HG03095 (cell line): ENCODE results near the gene CPA4.

Experiments
- ATAC-seq: cut with Tn5 transposase; IDR thresholded peaks from one replicate; pipeline ENCODE4 v1.9.1; 2021; ENCODE audit warnings: moderate library complexity; ENCODE audit not compliant: unreplicated experiment

CPA4 gene

DNA sequence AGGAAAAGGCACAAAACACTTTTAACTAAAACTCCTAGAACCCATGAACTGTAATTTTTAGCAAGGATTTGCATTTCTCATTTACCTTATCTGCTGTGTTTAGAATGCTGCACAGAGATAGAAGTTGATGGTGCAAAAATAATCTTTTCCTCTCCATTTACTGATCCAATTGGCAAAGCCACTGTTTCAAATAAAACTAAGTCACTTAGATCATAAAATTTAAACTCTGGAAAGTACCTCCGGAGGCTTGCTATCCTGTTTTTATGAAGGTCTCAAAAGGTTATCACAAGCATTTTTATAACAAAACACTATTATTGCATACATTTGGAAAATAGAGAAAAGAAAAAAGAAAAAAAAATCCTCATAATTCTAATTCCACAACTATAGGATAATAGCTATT lies 18.7 kb upstream of the CPA4 start:
- ATAC-seq, result no peak

DNA sequence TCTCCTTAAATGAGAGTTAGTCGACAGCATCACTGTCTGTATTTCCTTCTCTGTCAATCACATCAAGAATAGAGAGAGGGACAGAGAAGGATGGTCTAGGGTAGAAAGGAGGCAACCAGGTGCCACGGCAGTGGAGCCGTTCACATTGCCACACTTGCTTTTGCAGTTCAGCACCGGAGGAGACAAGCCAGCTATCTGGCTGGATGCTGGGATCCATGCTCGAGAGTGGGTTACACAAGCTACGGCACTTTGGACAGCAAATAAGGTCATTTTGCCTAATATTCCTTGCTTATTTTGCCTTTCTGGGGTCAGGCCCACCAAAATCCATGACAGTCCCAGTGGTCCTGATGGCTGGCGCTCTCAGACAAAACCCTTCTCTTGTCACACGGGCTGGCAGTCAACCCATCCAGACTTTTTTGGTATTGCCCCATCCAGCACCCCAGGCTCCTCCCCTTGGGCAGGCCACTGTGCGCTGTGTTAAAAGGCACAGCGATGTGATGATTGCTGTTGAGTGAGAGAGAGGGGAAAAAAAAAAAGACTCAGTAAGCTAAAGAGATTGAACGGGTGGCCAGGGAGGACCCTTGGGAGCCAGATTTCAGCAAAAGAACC lies 17.9 kb upstream of the CPA4 start:
- ATAC-seq, result no peak

DNA sequence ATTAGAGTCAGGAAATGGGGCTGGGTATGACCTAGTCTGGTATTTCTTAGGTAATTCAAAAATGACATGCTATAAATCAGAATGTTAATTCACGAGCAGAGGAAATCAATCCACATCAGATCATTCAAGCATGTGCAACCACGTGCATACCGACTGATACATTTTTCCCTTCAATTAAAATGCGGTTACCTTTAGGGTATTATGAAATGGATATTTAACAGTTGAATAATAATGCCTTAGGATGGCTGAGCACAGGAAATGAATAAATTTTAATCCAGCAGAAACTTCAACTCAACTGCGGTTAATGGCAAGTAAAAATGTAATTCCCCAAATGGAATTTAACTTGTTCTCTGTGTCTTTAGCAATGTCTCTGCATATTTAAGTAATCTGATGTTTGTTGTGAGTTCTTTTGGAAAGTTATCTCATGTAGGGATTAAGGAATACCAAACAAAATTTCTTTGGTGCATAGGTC lies 17.1 kb upstream of the CPA4 start:
- no peak for ATAC-seq

DNA sequence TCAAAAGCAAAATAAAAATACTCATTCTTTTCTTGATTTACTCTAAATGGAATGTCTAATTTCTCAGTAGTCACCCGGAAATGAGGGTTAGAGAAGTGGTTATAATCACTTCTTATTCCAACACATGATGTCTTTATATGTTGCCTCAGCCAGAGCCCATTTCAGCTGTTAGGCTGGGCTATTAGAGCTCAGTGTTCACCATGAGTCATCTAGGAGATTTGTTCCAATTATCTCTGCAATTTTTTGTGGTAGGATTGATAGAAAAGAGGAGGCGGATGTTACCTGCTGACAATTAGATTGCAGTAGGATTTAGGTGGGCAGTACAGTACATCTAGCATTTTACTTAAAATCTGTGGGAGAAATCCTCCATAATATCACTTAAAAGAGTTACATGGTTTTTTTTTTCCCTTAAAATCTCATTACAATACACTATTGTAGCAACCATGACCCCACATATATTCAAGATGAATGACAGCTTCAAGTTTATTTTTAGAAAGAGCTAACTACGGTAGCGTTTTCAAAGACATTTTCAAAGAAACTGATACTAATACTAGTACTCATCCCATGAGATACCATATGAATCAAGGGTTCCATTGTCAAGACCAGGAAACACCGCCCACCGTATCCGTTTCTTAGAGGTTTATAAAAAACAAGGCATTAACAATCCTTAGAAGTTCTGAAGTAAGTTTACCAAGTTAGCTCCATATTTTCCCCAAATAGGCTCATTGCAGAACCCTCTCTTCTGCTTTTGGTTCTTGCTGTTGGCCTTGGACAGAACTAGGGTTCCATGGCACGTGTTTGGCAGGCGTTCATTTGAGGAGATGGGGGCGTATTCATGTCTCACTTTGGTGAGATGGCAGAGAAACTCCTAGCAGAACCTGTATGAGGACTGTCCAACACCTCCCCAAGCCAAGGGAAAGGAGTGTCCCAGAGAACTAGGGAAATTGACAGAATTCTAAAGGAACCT lies 15.9 kb upstream of the CPA4 start:
- ATAC-seq, result no peak

DNA sequence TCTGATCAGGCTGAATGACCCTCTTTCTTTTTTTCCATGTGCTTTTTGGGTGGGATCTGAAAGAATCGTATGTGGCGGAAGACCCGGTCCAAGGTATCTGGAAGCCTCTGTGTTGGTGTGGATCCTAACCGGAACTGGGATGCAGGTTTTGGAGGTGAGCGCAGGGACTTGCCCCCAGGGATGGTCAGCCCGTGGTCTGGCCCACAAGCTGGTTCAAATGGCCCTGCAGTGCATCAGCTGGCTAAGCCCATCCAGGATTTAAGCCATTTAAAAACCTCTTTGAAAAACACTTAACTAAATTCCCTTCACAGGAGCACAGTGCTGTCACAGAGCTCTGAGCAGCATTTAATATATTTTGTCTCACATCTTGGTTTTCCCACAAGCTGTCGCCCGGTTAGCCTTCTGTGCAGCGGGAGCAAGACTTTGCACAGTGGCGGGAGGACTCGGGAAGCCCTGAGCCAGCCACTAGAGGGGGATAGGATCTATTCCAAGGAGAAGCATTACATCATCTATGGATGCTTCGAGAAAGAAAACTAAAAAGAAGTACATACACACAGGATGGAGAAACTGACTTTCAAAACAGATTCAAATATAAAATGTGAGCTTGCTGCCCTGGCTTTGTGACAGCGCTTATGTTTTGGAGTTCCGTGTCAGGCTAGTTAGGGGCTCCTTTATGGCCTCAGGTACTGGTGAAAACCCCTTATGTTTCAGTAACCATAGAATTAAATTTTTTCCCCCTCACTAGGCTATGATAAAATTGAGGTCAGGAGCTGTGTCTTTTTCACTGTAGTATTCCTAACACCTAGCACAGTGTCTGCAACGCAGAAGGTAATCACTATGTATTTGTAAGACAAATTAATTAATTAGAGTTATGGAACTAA lies 15.0 kb upstream of the CPA4 start:
- ATAC-seq, result no peak

DNA sequence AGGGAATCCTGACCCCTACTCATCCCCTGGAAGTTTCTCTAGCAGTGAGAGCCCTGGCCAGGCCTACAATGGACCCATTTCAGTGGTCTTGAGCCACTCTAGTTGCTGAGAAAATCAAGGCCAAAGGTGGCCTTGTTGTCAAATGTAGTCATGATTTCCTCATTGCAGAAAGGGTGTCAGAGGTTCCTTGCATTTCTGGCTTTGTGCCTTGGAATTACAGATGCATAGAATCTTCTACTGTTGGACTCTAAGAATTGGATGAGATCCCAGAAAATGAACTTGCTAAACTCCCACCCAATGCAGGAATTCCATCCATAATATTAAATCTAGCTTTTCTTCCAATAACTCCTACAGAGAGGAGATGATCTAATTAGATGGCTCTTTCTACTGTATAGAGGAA lies 14.1 kb upstream of the CPA4 start:
- no peak for ATAC-seq

DNA sequence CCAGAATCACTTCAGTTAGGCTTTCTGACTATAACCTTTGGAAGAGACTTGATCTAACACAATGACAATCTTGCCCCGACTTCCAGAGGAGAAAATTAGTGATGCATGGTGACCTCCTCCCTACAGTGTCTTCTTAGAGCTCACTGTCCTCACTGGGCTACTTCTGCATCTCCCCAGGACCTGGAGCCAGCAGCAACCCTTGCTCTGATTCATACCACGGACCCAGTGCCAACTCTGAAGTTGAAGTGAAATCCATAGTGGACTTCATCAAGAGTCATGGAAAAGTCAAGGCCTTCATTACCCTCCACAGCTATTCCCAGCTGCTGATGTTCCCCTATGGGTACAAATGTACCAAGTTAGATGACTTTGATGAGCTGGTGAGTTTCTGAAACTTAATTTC lies 13.7 kb upstream of the CPA4 start:
- no peak for ATAC-seq

DNA sequence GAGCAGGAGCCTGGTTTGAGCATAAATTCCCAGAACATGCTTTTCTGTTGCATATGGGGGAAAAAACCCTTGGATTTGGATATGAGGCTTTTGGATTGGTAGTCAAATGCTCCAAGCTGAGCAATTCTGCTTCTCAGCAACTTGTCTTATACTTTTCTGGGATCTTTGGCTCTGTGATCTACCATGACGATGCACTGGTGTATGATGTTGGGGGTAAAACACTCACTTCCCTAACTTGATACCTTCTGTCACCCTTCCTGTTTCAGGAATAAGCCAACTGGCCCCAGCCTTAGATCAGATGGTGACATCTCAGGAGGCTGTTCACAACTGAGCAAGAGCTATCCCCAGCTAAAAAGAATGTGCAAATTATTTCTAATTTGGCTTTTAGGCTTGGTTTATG lies 13.1 kb upstream of the CPA4 start:
- no peak for ATAC-seq

DNA sequence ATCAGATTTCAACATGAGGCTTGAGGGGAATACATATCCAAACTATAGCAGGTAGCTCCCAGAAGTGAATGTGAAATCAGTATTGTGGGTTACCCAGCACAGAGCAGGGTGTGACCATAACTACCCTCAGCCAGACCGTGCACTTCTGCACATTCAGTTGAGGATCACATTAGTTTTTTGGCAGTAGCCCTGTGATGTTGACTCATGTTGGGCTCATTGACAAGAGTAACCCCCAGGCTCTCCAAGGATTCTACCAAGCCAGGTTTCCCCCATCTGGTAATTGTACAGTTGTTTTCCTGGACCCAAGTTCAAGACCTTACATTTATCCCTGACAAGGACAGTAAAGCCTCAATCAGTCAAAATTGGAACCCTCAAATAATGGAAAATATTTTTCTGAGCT lies 11.7 kb upstream of the CPA4 start:
- no peak for ATAC-seq

DNA sequence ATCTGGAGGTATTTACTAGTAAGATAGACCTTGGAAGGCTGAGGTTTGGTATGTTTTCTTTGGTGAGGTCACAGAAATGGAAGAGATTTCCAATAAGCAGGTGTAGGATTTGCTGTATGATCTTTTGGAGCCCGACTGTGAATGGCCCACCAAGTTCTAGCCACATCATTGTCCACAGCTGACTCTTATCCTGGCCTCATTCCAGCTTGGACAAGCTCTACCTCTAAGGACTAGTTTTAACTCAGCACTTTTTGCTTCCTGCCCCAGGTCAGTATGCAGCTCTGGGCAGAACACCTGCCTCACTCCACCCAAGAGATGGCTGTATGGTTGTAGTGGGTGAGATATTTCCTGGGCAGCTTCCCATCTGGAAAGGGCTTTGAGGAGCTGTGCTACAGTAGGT lies 6.1 kb upstream of the CPA4 start:
- no peak for ATAC-seq

DNA sequence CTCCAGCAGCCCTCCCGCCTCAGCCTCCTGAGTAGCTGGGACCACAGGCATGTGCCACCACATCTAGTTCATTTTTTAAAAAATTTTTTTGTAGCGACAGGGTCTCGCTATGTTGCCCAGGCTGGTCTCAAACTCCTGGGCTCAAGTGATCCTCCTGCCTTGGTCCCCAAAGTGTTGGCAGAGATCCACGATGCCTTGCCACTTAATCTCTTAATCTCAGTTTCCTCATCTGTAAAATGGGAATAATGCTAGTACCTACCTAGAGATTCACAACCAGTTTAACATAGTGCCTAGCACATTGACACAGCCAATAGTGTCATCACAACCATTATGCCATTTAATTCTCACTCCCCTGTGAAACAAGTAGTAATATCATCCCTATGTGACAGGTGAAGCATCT lies 4.8 kb upstream of the CPA4 start:
- ATAC-seq, result no peak

DNA sequence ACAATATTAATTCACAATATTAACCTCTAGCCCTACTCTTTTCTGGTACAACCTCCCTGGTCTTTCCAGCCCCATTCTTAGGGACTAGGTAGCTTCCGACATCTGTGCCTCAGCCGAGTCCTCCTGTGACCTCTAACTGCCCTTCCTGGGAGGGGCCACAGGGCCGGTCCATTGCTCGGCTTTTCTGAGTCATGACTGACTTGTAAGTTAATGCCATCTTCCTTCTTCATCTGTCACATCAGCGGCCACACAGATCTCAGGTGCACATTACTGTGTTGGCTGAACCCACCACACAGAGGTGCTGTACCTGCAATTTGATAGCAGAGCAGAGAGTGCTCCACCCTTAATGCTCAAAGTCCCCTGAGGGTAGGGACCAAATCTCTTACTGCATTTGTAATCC lies 4.1 kb upstream of the CPA4 start:
- ATAC-seq, result no peak

DNA sequence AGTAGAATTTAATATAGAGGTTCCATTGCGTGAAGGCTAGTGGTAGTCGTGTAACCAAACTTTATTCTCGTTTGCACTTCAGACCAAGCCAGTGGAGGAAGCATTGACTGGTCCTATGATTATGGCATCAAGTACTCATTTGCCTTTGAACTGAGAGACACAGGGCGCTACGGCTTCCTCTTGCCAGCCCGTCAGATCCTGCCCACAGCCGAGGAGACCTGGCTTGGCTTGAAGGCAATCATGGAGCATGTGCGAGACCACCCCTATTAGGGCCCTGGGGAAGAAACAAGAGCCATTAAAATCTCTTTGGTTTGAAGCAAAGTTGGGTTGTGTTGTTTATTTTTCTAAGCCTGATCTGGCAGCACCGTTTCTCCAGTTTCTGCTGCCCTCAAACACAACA lies 3.5 kb upstream of the CPA4 start:
- ATAC-seq, result no peak

DNA sequence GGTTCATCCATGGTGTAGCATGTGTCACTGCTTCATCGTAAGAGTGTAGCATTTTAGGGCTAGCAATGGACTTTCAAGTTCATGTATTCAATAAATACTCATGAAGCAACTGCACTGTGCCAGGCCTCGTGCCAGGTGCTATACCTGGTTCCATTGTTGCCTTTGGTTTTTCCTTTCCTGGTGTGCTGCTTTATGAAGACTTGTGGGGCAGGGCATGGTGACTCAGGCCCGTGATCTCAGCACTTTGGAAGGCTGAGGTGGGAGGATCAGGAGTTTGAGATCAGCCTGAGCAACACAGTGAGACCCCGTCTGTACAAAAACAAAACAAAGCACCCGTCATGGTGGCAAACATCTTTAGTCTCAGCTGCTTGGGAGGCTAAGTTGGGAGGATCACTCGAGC lies 2.2 kb upstream of the CPA4 start:
- ATAC-seq, result no peak

DNA sequence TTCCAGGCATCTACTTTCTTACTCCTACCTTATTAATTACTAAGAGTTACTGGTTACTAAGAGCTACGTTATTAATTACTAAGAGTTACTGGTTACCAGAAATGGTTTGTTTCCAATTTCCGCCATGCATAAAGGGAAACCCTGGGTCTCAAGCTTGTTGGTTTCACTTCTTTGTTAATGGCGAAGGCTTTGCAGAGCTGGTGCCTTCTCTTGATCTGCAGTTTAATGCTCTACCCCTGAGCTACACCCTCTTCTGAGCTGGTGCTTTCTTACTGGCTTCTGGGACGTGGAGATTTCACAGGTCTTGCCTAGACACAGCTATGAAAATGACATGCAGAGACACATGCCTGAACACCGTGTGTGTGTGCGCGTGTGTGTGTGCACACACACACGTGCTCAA lies 560 bp downstream of the CPA4 start:
- ATAC-seq, result peak; percentile 68

DNA sequence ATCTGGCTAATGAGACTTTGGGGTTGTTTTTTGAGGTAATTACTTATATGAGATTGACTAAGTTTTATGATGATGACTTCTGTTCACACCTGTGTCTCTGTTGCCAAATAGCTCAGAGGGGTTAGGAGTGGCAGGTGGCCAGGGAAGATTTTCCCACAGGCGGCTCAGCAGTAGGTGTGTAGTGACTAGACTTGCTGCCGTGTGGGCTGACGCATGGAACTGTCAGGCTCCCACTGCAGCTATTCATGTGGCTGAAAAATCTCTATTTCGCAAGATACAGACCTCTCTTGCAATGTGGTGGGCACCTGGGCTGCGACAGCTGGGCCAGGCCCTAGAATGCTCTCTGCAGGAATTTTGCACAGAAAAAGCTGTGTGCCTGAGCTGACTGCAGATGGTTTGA lies 1.4 kb downstream of the CPA4 start:
- no peak for ATAC-seq

DNA sequence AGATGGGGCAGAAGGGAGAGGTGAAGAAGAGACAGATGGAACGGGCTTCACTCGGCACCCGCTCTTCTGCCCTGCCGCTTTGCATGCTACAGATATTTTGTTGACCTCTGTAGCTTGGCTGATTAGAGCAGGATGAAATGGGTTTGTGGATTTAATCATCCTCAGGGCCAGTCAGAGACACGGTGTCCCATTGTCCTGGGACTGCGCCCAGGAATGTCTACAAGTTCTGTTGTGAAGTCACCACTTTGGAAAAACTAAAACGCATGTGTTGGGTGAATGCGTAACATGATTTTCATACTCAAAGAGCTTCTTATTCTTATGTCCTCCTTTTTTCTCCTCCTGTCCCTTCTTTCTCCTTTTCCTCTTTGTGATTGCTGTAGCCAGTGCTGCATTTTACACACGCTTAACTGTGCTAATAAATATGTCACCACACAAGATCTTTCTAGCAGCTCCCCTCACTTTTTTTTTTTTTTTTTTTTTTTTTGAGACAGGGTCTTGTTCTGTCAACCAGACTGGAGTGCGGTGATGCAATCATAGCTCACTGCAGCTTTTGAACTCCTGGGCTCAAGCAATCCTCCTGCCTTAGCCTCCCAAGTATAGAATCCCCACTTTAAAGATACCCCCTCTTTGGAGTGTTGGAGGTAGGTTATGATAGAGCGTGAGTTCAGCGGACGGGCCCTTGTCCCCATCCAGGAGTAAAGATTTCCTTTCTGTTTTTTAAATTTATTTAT lies 3.4 kb downstream of the CPA4 start:
- ATAC-seq, result no peak

DNA sequence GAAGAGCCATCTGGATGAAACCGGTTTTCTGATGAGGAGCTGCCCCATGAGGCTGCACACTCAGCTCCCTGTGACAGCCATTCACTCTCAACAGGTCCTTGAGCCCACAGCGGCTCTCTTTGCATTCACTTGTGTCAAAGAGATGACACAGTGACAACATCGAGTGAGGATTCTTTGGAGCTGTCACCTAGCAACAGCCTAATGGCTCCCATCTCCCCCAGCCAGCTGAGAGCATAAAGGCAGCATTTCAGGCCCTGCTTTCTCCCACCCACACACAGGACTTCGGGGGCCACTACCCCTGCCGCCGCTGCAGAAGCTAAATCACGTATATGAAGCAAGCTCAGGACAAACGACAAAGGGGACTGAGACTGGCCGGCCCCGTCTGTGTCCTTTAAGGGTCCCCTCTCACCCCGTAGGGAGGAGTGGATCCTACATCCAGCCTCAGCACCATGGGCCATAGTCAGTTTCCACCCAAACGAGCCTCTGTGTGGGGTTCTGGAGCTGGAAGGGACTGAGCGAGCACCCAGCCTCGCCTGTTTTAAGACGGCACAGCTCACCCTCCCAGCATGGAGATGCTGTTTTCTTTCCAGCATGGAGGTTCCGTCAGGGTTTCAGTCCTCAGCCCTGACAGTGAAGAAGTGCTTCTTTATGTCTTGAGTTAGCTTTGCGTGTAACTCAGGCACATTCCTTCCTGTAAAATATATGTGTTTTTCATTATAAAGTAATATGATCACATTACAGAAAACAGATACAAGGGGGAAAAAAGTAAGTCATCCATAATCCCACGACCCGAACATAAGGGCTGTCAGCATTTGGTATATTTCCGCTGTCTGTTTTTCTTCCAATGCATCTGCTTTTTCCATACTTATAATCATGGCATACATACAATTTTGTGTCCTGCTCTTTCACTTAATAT lies 4.9 kb downstream of the CPA4 start:
- ATAC-seq, result no peak

DNA sequence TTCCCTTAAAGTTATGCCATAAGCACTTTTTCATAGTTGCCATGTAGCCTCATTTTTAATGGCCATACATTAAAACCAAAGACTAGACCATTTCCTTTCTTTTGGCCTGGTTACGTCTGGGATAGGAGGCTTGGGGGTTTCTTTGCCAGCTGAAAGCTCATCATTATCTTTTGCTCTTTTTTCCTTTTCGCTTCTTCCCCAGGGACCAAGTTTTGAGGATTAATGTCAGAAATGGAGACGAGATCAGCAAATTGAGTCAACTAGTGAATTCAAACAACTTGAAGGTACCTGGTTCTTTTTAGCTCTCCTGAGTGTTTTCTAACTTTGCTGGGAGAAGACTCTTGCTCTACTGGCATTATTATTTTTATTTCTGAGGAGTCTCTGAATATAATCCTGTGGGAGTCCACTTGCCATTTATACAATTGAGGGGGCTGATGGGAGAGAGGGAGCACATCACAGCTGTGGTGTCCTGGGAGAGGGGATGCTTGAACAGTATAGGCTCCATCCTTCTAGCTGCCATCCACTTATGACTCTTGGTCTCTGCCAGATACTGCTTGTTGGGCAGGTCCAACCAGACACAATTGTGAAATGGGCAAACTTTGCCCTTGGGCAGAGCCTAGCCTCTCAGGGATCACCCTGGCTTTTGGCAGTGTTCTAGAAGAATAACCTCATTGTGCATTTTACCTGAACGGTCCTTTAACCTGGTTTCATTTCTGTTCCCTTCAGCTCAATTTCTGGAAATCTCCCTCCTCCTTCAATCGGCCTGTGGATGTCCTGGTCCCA lies 5.8 kb downstream of the CPA4 start:
- no peak for ATAC-seq
